CD14-positive monocyte (primary cell): Measurements from ENCODE around the gene COL4A1. TPM values are rescaled to one million over a fixed set of nuclear protein-coding genes. Genes with fewer than 3 reads are reported as not detected.

Experiments
- DNase-seq, 3 donors: peaks; one replicate each; pipeline ENCODE4 v3.0.0-alpha.2; 2011 to 2022
- H2AFZ ChIP-seq: 2 replicates; pipeline ENCODE4 v1.6.0; 2012; ENCODE audit warnings: mild to moderate bottlenecking, low read depth, low read length, inconsistent platforms; ENCODE audit not compliant: insufficient read depth, poor library complexity, severe bottlenecking
- H3K27ac ChIP-seq, 2 donors: 1 replicate in 1 of 2; 2 replicates in 1 of 2; pipeline ENCODE4 v1.5.1; 2012 to 2013; ENCODE audit warnings: low read length in 2 of 2, control low read depth in 1 of 2, inconsistent platforms in 1 of 2, low read depth in 1 of 2, mild to moderate bottlenecking in 1 of 2
- H3K27me3 ChIP-seq, 2 donors: one replicate each; pipeline versions ENCODE4 v1.6.0 to v1.6.1; 2011 to 2013; ENCODE audit warnings: low read length in 2 of 2; ENCODE audit not compliant: control insufficient read depth in 2 of 2, insufficient read depth in 2 of 2
- H3K36me3 ChIP-seq, 2 donors: replicated peaks in 1 of 2; 1 replicate in 1 of 2; 2 replicates in 1 of 2; pipeline versions ENCODE4 v1.5.1 to v1.6.1; 2012 to 2013; ENCODE audit warnings: low read length in 2 of 2, control low read depth in 1 of 2, inconsistent platforms in 1 of 2, mild to moderate bottlenecking in 1 of 2; ENCODE audit not compliant: insufficient read depth in 2 of 2, control insufficient read depth in 1 of 2
- H3K4me1 ChIP-seq, 2 donors: 1 replicate in 1 of 2; 2 replicates in 1 of 2; pipeline versions ENCODE4 v1.5.1 to v1.6.1; 2012 to 2013; ENCODE audit warnings: low read length in 2 of 2, control low read depth in 1 of 2, inconsistent platforms in 1 of 2, mild to moderate bottlenecking in 1 of 2, moderate library complexity in 1 of 2; ENCODE audit not compliant: insufficient read depth in 2 of 2, control insufficient read depth in 1 of 2
- H3K4me2 ChIP-seq: replicated peaks from 2 replicates; pipeline ENCODE3; 2012; ENCODE audit warnings: low read length, moderate library complexity, mild to moderate bottlenecking; ENCODE audit not compliant: poor library complexity, severe bottlenecking; ENCODE audit errors: extremely low read depth
- H3K4me3 ChIP-seq, 3 experiments: fragments of 200-600 bp in 1 of 3; sonication (generic) in 1 of 3; replicated peaks in 1 of 3; 1 replicate in 2 of 3; 2 replicates in 1 of 3; pipeline ENCODE4 v1.5.1; 2011 to 2013; ENCODE audit warnings: low read length in 3 of 3, mild to moderate bottlenecking in 3 of 3, control low read depth in 2 of 3, low read depth in 2 of 3, inconsistent platforms in 1 of 3, moderate library complexity in 1 of 3
- H3K79me2 ChIP-seq: 2 replicates; pipeline ENCODE4 v1.6.0; 2012; ENCODE audit warnings: mild to moderate bottlenecking, control low read depth, inconsistent platforms, low read length, moderate library complexity; ENCODE audit not compliant: insufficient read depth
- H3K9ac ChIP-seq: 2 replicates; pipeline ENCODE4 v1.6.0; 2017; ENCODE audit warnings: low read length, mild to moderate bottlenecking; ENCODE audit not compliant: insufficient read depth, poor library complexity, severe bottlenecking
- H3K9me3 ChIP-seq, 2 donors: replicated peaks in 1 of 2; 1 replicate in 1 of 2; 2 replicates in 1 of 2; pipeline versions ENCODE4 v1.5.1 to v1.6.1; 2012 to 2013; ENCODE audit warnings: low read length in 2 of 2, control low read depth in 1 of 2; ENCODE audit not compliant: control insufficient read depth in 1 of 2, insufficient read depth in 1 of 2
- H4K20me1 ChIP-seq: 2 replicates; pipeline ENCODE4 v1.6.0; 2012; ENCODE audit warnings: mild to moderate bottlenecking, low read length, control low read depth, moderate library complexity; ENCODE audit not compliant: insufficient read depth
- H3K27ac Mint-ChIP-seq, 7 donors: one replicate each; pipeline ENCODE4 v1.8.0; 2020; ENCODE audit warnings: mild to moderate bottlenecking in 7 of 7, mixed read lengths in 7 of 7, moderate library complexity in 6 of 7, inconsistent platforms in 2 of 7
- H3K27me3 Mint-ChIP-seq, 3 donors: one replicate each; pipeline ENCODE4 v1.8.0; 2021 to 2022; ENCODE audit warnings: low read depth in 3 of 3, mild to moderate bottlenecking in 3 of 3, mixed read lengths in 3 of 3, moderate library complexity in 3 of 3, inconsistent platforms in 1 of 3
- H3K36me3 Mint-ChIP-seq, 2 donors: one replicate each; pipeline ENCODE4 v1.8.0; 2020; ENCODE audit warnings: mixed read lengths in 2 of 2, inconsistent platforms in 1 of 2, mild to moderate bottlenecking in 1 of 2
- H3K4me1 Mint-ChIP-seq: one replicate; pipeline ENCODE4 v1.8.0; 2020; ENCODE audit warnings: mild to moderate bottlenecking, mixed read lengths
- H3K4me3 Mint-ChIP-seq, 2 donors: one replicate each; pipeline ENCODE4 v1.8.0; 2020; ENCODE audit warnings: mild to moderate bottlenecking in 2 of 2, mixed read lengths in 2 of 2, moderate library complexity in 1 of 2
- H3K9me3 Mint-ChIP-seq, 7 donors: one replicate each; pipeline ENCODE4 v1.8.0; 2020 to 2022; ENCODE audit warnings: mixed read lengths in 7 of 7, mild to moderate bottlenecking in 6 of 7, moderate library complexity in 6 of 7, inconsistent platforms in 2 of 7
- CTCF ChIP-seq: fragments of 200-600 bp; IDR thresholded peaks from one replicate; pipeline ENCODE4 v1.8.0; 2022; ENCODE audit warnings: antibody characterized with exemption, mild to moderate bottlenecking
- WGBS: methylation state at CpG from one replicate; pipeline ENCODE4 v1.1.5; 2013; ENCODE audit warnings: missing lambda C conversion rate; ENCODE audit not compliant: insufficient coverage; 5-methylcytosine and 5-hydroxymethylcytosine counted together
- intact Hi-C, 2 donors: fragments of 100-400 bp; cut with micrococcal nuclease; formaldehyde crosslinking; loops; one replicate each; pipeline versions ENCODE4 v1.15.0 to v1.15.1; 2023
- polyA plus RNA-seq, 3 donors: library from polyadenylated mRNA; depleted of rRNA in 1 of 3; unstranded in 2 of 3; stranded (reverse) in 1 of 3; fragments of 300-500 nt in 2 of 3; fragments of >200 nt in 1 of 3; fragmentation: Illumina TruSeq in 2 of 3; gene quantifications; 1 replicate in 2 of 3; 2 replicates in 1 of 3; pipeline ENCODE4 v1.2.3, GENCODE V29; 2012 to 2021

The COL4A1 gene
- polyA plus RNA-seq, 3 donors, result 0.16 to 0.25 TPM; not detected in 1

GRCh38 chr13:110301606-110302553 lies 5.1 kb downstream of the COL4A1 start:
- Histone ChIP-seq H3K4me1 (no peaks in the 10 kb centered on the region), H3K9ac (no peak overlapping the region), H3K4me3 (no peak overlapping the region), H3K27ac (no peak overlapping the region), H3K4me2 (no peak overlapping the region), H2AFZ (no peak overlapping the region), H3K36me3 (no peaks in the 10 kb centered on the region), H3K27me3 (peaks cover 61 to 88% of the 10 kb centered on the region in 2 donors), H3K9me3 (peaks cover 0 to 6% of the 10 kb centered on the region in 2 donors), H4K20me1 (no peaks in the 10 kb centered on the region), H3K79me2 (no peaks in the 10 kb centered on the region)
- Mint-ChIP-seq H3K9me3 (peaks cover 0 to 3% (median 2%) of the 10 kb centered on the region in 7 donors), H3K36me3 (no peaks in the 10 kb centered on the region), H3K4me3 (peak overlapping the region in 1 of 2 donors; percentile 41), H3K4me1 (no peaks in the 10 kb centered on the region), H3K27me3 (peaks cover 62 to 75% (median 71%) of the 10 kb centered on the region in 3 donors), H3K27ac (peak overlapping the region in 1 of 7 donors; percentile 31)
- WGBS, result 80% methylated on average over 20 of the region's 21 CpGs
- intact Hi-C loops, result no loop called here
- DNase-seq, result no peak
- TF ChIP-seq CTCF, result no peak

GRCh38 chr13:110301083-110301482 lies 5.9 kb downstream of the COL4A1 start:
- Histone ChIP-seq H3K4me3 (no peak overlapping the region), H3K9me3 (peaks cover 0 to 6% of the 10 kb centered on the region in 2 donors), H3K27me3 (peaks cover 55 to 89% of the 10 kb centered on the region in 2 donors), H2AFZ (no peak overlapping the region), H3K27ac (no peak overlapping the region), H3K9ac (no peak overlapping the region), H3K79me2 (no peaks in the 10 kb centered on the region), H3K36me3 (no peaks in the 10 kb centered on the region), H4K20me1 (no peaks in the 10 kb centered on the region), H3K4me1 (no peaks in the 10 kb centered on the region), H3K4me2 (no peak overlapping the region)
- Mint-ChIP-seq H3K9me3 (peaks cover 0 to 3% (median 2%) of the 10 kb centered on the region in 7 donors), H3K27me3 (peaks cover 61 to 72% (median 66%) of the 10 kb centered on the region in 3 donors), H3K27ac (no peak overlapping the region), H3K4me1 (no peaks in the 10 kb centered on the region), H3K36me3 (no peaks in the 10 kb centered on the region), H3K4me3 (no peak overlapping the region)
- no CpG with 5 or more reads among the region's 5 CpGs for WGBS
- no peak for DNase-seq
- no peak for TF ChIP-seq CTCF
- intact Hi-C loops, result no loop called here
